ENCODE data around the gene EIPR1. TPM values are rescaled to one million over a fixed set of nuclear protein-coding genes. Genes with fewer than 3 reads are reported as not detected.

The EIPR1 gene
- total and polyA plus RNA-seq, 10 of the 15 experiments (the other 5 are each of a cell fraction or from before 2014, with no cell fraction given) = 23.6 to 61.2 (median 42.2) TPM

- in situ Hi-C loops (cut with MboI) (no loop called here), intact Hi-C loops (cut with micrococcal nuclease; ENCODE audit: unreplicated experiment) (no loop called here)
- H3K9ac ChIP-seq (ENCODE audit: control insufficient read depth, insufficient read depth, low read length) = no peak overlapping the region
- ChIA-PET CTCF (no interaction called here), SMC1A (ENCODE audit: uncharacterized antibody, unreplicated experiment) (no interaction called here), POLR2A (interaction anchor here (0.6 kb wide), 1 partner anchor 8 kb away, joined by 3 read pairs; no protein-coding TSS in a partner anchor), RAD21 (ENCODE audit: unreplicated experiment) (no interaction called here)
- WGBS (ENCODE audit: insufficient coverage, insufficient replicate concordance, low lambda C conversion rate, missing lambda C conversion rate) = 99% methylated on average over 11 of the region's 11 CpGs
- H3K79me2 ChIP-seq (ENCODE audit: control insufficient read depth, insufficient read depth, low read length) = no peaks in the 10 kb centered on the region
- H3K4me1 ChIP-seq (ENCODE audit: control insufficient read depth, insufficient read depth, low read length) = no peaks in the 10 kb centered on the region
- no peak for TF ChIP-seq HDAC6 (IDR thresholded peaks at IDR 0.05; ENCODE audit: unreplicated experiment)
- no peak for TF ChIP-seq SREBF1 (IDR thresholded peaks at IDR 0.05; ENCODE audit: low read length)
- TF ChIP-seq NRF1 (conservative IDR thresholded peaks at IDR 0.05; ENCODE audit: low read depth, low read length) = no peak
- H2AFZ ChIP-seq (ENCODE audit: control insufficient read depth, low read depth, low read length) = no peak overlapping the region
- peaks cover 0 to 1% of the 10 kb centered on the region in 2 experiments; a peak in 3 of 4 replicates for H3K36me3 ChIP-seq (ENCODE audit: control insufficient read depth in 2 of 2, insufficient read depth in 2 of 2, low read length in 1 of 2)
- H3K4me2 ChIP-seq (ENCODE audit: control insufficient read depth, insufficient read depth) = no peak overlapping the region
- H3K27me3 ChIP-seq (replicated peaks in 1 of 2; ENCODE audit: control insufficient read depth in 2 of 2, insufficient read depth in 2 of 2, low read length in 1 of 2) = no peaks in the 10 kb centered on the region
- no peaks in the 10 kb centered on the region for H4K20me1 ChIP-seq (ENCODE audit: control insufficient read depth, insufficient read depth)
- no TSS peak for BruUV-seq (replicated peaks)
- FAIRE-seq = no peak
- H3K9me3 ChIP-seq (replicated peaks; ENCODE audit: control insufficient read depth, insufficient read depth, low read length) = peaks cover 4% of the 10 kb centered on the region; the same call in 2 of the 3 replicates
- H3K4me3 ChIP-seq = no peak overlapping the region
- no peak for DNase-seq (ENCODE audit: low read depth, low spot score)
- H3K27ac ChIP-seq (ENCODE audit: control insufficient read depth, insufficient read depth) = no peak overlapping the region
- ATAC-seq = no peak
Measured at GRCh38 chr2:3184167-3184566, 193.5 kb downstream of the EIPR1 start.

- Histone ChIP-seq H3K27ac (ENCODE audit: control insufficient read depth, insufficient read depth) (no peak overlapping the region), H3K9me3 (replicated peaks; ENCODE audit: control insufficient read depth, insufficient read depth, low read length) (peaks cover 4% of the 10 kb centered on the region; the same call in 2 of the 3 replicates), H4K20me1 (ENCODE audit: control insufficient read depth, insufficient read depth) (no peaks in the 10 kb centered on the region), H3K4me1 (ENCODE audit: control insufficient read depth, insufficient read depth, low read length) (no peaks in the 10 kb centered on the region), H3K36me3 (ENCODE audit: control insufficient read depth in 2 of 2, insufficient read depth in 2 of 2, low read length in 1 of 2) (no peaks in the 10 kb centered on the region; a peak in 3 of 4 replicates), H2AFZ (ENCODE audit: control insufficient read depth, low read depth, low read length) (no peak overlapping the region), H3K4me2 (ENCODE audit: control insufficient read depth, insufficient read depth) (no peak overlapping the region), H3K79me2 (ENCODE audit: control insufficient read depth, insufficient read depth, low read length) (no peaks in the 10 kb centered on the region), H3K27me3 (replicated peaks in 1 of 2; ENCODE audit: control insufficient read depth in 2 of 2, insufficient read depth in 2 of 2, low read length in 1 of 2) (no peaks in the 10 kb centered on the region), H3K9ac (ENCODE audit: control insufficient read depth, insufficient read depth, low read length) (no peak overlapping the region), H3K4me3 (no peak overlapping the region)
- ATAC-seq (no peak), FAIRE-seq (no peak), DNase-seq (ENCODE audit: low read depth, low spot score) (no peak)
- RAD21 ChIA-PET (ENCODE audit: unreplicated experiment) = no interaction called here
- intact Hi-C loops (cut with micrococcal nuclease; ENCODE audit: unreplicated experiment) = no loop called here
- SMC1A ChIA-PET (ENCODE audit: uncharacterized antibody, unreplicated experiment) = no interaction called here
- POLR2A ChIA-PET = interaction anchor here (0.6 kb wide), 1 partner anchor 9 kb away, joined by 3 read pairs; no protein-coding TSS in a partner anchor
- 94% methylated on average over 10 of the region's 10 CpGs for WGBS (ENCODE audit: insufficient coverage, insufficient replicate concordance, low lambda C conversion rate, missing lambda C conversion rate)
- BruUV-seq (replicated peaks) = no TSS peak
- in situ Hi-C loops (cut with MboI) = no loop called here
- CTCF ChIA-PET = no interaction called here
- TF ChIP-seq WRNIP1 (IDR thresholded peaks at IDR 0.05; ENCODE audit: borderline replicate concordance, low read depth, low read length) = no peak
- no peak for TF ChIP-seq ZBTB40 (IDR thresholded peaks at IDR 0.05; ENCODE audit: borderline replicate concordance)
- no peak for TF ChIP-seq POLR2A (IDR thresholded peaks at IDR 0.05; ENCODE audit: low read depth, low read length)
- no peak for TF ChIP-seq FOS (IDR thresholded peaks at IDR 0.05; ENCODE audit: borderline replicate concordance, extremely low read depth, insufficient read length)
- TF ChIP-seq ZNF207 (IDR thresholded peaks at IDR 0.05; ENCODE audit: borderline replicate concordance) = no peak
- TF ChIP-seq BACH1 (IDR thresholded peaks at IDR 0.05; ENCODE audit: borderline replicate concordance) = no peak
- TF ChIP-seq ZNF622 (IDR thresholded peaks at IDR 0.05) = no peak
- no peak for TF ChIP-seq JUNB (IDR thresholded peaks at IDR 0.05)
- no peak for TF ChIP-seq MLLT1 (IDR thresholded peaks at IDR 0.05)
- TF ChIP-seq MYC (IDR thresholded peaks at IDR 0.05; ENCODE audit: insufficient read depth, insufficient read length, insufficient replicate concordance, low read length, severe bottlenecking) = no peak
- TF ChIP-seq CREB1 (IDR thresholded peaks at IDR 0.05; ENCODE audit: low read depth) = no peak
Measured at GRCh38 chr2:3183766-3184165, 193.9 kb downstream of the EIPR1 start.
